Uterine smooth muscle cell (primary cell): ENCODE data around the gene PLET1. TPM values are rescaled to one million over a fixed set of nuclear protein-coding genes. Genes with fewer than 3 reads are reported as not detected.

Experiments used
- total RNA-seq: library from RNA; depleted of rRNA; stranded (reverse); fragments of >200 nt; gene quantifications from 2 replicates; pipeline ENCODE4 v1.2.3, GENCODE V29; 2014

PLET1 gene
- not detected in 2 replicates for total RNA-seq

DNA sequence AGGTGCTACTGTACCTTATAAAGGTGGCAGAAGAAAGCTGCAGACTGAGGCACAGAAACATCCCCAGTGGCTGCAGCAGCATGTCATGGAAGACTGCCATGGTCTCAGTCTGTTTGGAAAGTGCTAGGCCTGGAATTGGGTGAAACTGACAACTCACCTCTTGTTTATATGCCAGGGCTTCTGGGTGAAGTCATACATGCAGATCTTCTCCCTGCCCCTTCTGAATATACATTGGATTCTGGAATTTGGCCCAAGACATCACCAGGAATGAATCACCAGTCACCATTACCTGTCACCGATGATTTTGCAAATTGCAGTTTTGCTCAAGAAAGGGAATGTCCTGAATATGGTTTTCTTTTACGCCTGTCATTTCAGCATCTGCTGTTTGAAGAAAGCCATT, at the start of gene PLET1:
PLET1 (minus strand) TSS at position 371 of the 400 bp plus-strand sequence; CDS start at position 100, 271 bp downstream.

DNA sequence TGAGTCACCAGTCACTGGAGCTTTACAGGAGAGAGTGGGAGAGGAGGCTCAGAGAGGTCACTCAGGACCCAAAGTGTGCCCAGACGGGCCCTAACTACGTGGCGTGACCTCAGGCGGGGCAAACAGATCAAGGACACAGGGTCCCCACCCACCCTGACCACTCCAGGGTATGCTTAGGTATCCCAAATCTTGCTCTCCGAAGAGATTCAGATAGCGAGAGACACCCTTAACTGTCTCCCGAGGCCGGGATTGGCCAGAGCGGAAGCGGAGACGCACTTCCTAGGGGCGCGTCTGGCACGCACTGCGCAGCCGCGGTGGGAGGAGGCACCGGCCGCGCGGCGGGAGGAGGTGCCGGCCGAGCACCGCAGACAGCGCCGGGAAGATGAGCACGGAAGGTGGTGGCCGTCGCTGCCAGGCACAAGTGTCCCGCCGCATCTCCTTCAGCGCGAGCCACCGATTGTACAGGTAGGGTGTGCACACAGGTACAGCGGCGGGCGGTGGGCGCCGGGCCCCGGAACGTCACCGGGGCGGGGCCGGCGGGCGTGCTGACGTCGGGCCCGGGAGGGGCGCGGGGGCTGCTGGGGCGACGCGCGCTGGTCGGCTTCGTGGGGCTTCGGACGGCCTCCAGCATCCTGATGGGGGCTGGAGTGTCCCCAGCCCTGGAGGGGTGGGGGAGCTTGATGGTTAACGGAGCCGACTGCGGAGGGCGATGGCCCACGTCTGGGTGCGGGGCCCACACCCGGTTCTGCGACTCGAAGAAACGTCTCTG, 34.4 kb downstream of the PLET1 start, which contains the start of gene PTS:
PTS (plus strand) TSS at position 367 of the 769 bp plus-strand sequence; CDS start at position 383, 16 bp downstream.

Other genes starting within 250 kb of the PLET1 start
- 29.6 and 46.5 TPM in 2 replicates for gene DLAT, start 235.5 kb downstream of the PLET1 start, total RNA-seq
- gene PIH1D2, start 186.8 kb downstream of the PLET1 start, total RNA-seq, result 0.87 and 2.2 TPM in 2 replicates
- 25.7 and 25.9 TPM in 2 replicates for gene NKAPD1, start 186.6 kb downstream of the PLET1 start, total RNA-seq
- 34.0 and 38.1 TPM in 2 replicates for gene TIMM8B, start 174.1 kb downstream of the PLET1 start, total RNA-seq
- gene SDHD, start 174.0 kb downstream of the PLET1 start, total RNA-seq, result 127 and 142 TPM in 2 replicates
- 2.0 and 2.3 TPM in 2 replicates for gene IL18, start 96.8 kb downstream of the PLET1 start, total RNA-seq
- gene TEX12, start 93.5 kb downstream of the PLET1 start, total RNA-seq, result 0.11 and 0.25 TPM in 2 replicates
- gene BCO2, start 85.3 kb downstream of the PLET1 start, total RNA-seq, result 6.1 and 15.3 TPM in 2 replicates
- gene PTS, start 34.4 kb downstream of the PLET1 start, total RNA-seq, result 58.4 and 86.8 TPM in 2 replicates